HepG2 (cell line): ENCODE measurements around the gene JPH3. TPM values are rescaled to one million over a fixed set of nuclear protein-coding genes. Genes with fewer than 3 reads are reported as not detected.

Experiments
- ATAC-seq: fragments of 200-7000 bp; cut with Tn5 transposase; 3 replicates; pipeline ENCODE4 v1.9.1; 2020; ENCODE audit warnings: mild to moderate bottlenecking, moderate library complexity
- BruUV-seq: library from RNA; stranded (reverse); fragments of 400-500 nt; replicated peaks from 2 replicates; lab custom pipeline; 2021; lab: Mats Ljungman, UMichigan
- CTCF ChIA-PET: fragments of 300-600 bp; formaldehyde crosslinking; extraction: SDS; loops from one replicate; lab custom pipeline; 2021; ENCODE audit warnings: low total read pairs, inconsistent platforms, low intra/inter-chr PET ratio; lab: Yijun Ruan, JAX
- POLR2A ChIA-PET: fragments of 350-600 bp; sonication (Branson Sonifier 250); formaldehyde crosslinking; loops from one replicate; lab custom pipeline; 2020; ENCODE audit warnings: antibody characterized with exemption, inconsistent platforms; lab: Yijun Ruan, JAX
- DNase-seq: peaks from one replicate; pipeline ENCODE4 v3.0.0-alpha.2; 2015; ENCODE audit warnings: low spot score
- FAIRE-seq: peaks from 3 replicates; lab custom pipeline; 2011; peaks lifted over from hg19 to GRCh38; lab: Jason Lieb, UNC
- H2AFZ ChIP-seq: one replicate; pipeline ENCODE4 v1.6.1; 2011; ENCODE audit warnings: low read length, inconsistent platforms
- H3K27ac ChIP-seq: fragments of 300-600 bp; 3 replicates; pipeline ENCODE4 v1.8.0; 2011; ENCODE audit warnings: mixed run types, mild to moderate bottlenecking, mixed read lengths, low read length, inconsistent platforms; ENCODE audit not compliant: insufficient read depth; ENCODE audit errors: extremely low read length
- H3K27me3 ChIP-seq, 2 experiments: fragments of 200-600 bp in 1 of 2; 2 replicates in 1 of 2; 3 replicates in 1 of 2; pipeline versions ENCODE4 v1.6.0 to v1.8.0; 2011; ENCODE audit warnings: low read length in 2 of 2, mild to moderate bottlenecking in 2 of 2, moderate library complexity in 2 of 2, inconsistent platforms in 1 of 2; ENCODE audit not compliant: insufficient read depth in 2 of 2, control insufficient read depth in 1 of 2
- H3K36me3 ChIP-seq, 2 experiments: fragments of 200-600 bp in 1 of 2; replicated peaks in 1 of 2; 2 replicates in 1 of 2; 3 replicates in 1 of 2; pipeline versions ENCODE4 v1.5.1 to v1.8.0; 2011; ENCODE audit warnings: low read length in 2 of 2, inconsistent platforms in 1 of 2; ENCODE audit not compliant: insufficient read depth in 2 of 2, control insufficient read depth in 1 of 2
- H3K4me1 ChIP-seq: 2 replicates; pipeline ENCODE4 v1.5.1; 2012; ENCODE audit warnings: low read length, inconsistent platforms; ENCODE audit not compliant: insufficient read depth
- H3K4me2 ChIP-seq: 2 replicates; pipeline ENCODE4 v1.6.0; 2011; ENCODE audit warnings: low read depth, low read length, inconsistent platforms
- H3K4me3 ChIP-seq, 3 experiments: fragments of 200-600 bp in 1 of 3; sonication (generic), shearing (Covaris generic) in 1 of 3; replicated peaks in 1 of 3; 2 replicates each; pipeline ENCODE4 v1.5.1; 2011 to 2016; ENCODE audit warnings: low read length in 3 of 3, inconsistent platforms in 2 of 3, low read depth in 2 of 3, mild to moderate bottlenecking in 2 of 3, control low read depth in 1 of 3, mixed read lengths in 1 of 3; ENCODE audit not compliant: insufficient read depth in 1 of 3
- H3K79me2 ChIP-seq: one replicate; pipeline ENCODE4 v1.6.1; 2011; ENCODE audit warnings: low read length, inconsistent platforms; ENCODE audit not compliant: insufficient read depth
- H3K9ac ChIP-seq: 2 replicates; pipeline ENCODE4 v1.6.0; 2011; ENCODE audit warnings: mild to moderate bottlenecking, low read depth, low read length, inconsistent platforms; ENCODE audit not compliant: insufficient read depth
- H3K9me3 ChIP-seq: 2 replicates; pipeline ENCODE4 v1.5.1; 2012; ENCODE audit warnings: mild to moderate bottlenecking, low read length
- H4K20me1 ChIP-seq: 2 replicates; pipeline ENCODE4 v1.6.0; 2011; ENCODE audit warnings: inconsistent platforms, mild to moderate bottlenecking, low read length, moderate library complexity; ENCODE audit not compliant: insufficient read depth
- KDM3A ChIP-seq: IDR thresholded peaks from 2 replicates; pipeline ENCODE4 v1.6.1; 2018; ENCODE audit warnings: low read depth, missing compliant biosample characterization
- KMT2B ChIP-seq: IDR thresholded peaks from 2 replicates; pipeline ENCODE4 v1.6.1; 2016; ENCODE audit warnings: missing genetic modification reagents, missing compliant biosample characterization
- MBNL3 ChIP-seq: fragments of 250-450 bp; sonication (Bioruptor Pico); conservative IDR thresholded peaks from 2 replicates; pipeline ENCODE4 v1.8.0; 2022; ENCODE audit warnings: mild to moderate bottlenecking, inconsistent platforms
- NAIF1 ChIP-seq: sonication (generic); formaldehyde crosslinking; IDR thresholded peaks from 2 replicates; pipeline ENCODE4 v1.5.0; 2020; ENCODE audit warnings: mild to moderate bottlenecking, missing genetic modification reagents, borderline replicate concordance
- PITX1 ChIP-seq: sonication (generic); formaldehyde crosslinking; IDR thresholded peaks from 2 replicates; pipeline ENCODE4 v1.5.1; 2020; ENCODE audit warnings: mild to moderate bottlenecking, missing genetic modification reagents
- RBAK ChIP-seq: sonication (generic); formaldehyde crosslinking; IDR thresholded peaks from 2 replicates; pipeline ENCODE4 v1.5.1; 2020; ENCODE audit warnings: mild to moderate bottlenecking, missing genetic modification reagents
- SP140L ChIP-seq: sonication (generic); formaldehyde crosslinking; IDR thresholded peaks from 2 replicates; pipeline ENCODE4 v1.4.0; 2020; ENCODE audit warnings: missing genetic modification reagents, borderline replicate concordance
- TAF15 ChIP-seq: fragments of 200-400 bp; formaldehyde crosslinking; IDR thresholded peaks from one replicate; pipeline ENCODE4 v1.6.1; 2018; ENCODE audit warnings: mild to moderate bottlenecking, low read depth, low read length; ENCODE audit not compliant: poor library complexity, severe bottlenecking
- TCF12 ChIP-seq, 2 experiments: fragments of 450-650 bp in 1 of 2; sonication (generic) in 1 of 2; formaldehyde crosslinking in 1 of 2; IDR thresholded peaks; 2 replicates each; pipeline versions ENCODE4 v1.6.1 to v1.8.0; 2017 to 2022; ENCODE audit warnings: antibody characterized with exemption in 1 of 2, mild to moderate bottlenecking in 1 of 2, missing genetic modification reagents in 1 of 2, moderate library complexity in 1 of 2
- ZBTB1 ChIP-seq: sonication (generic); formaldehyde crosslinking; IDR thresholded peaks from 2 replicates; pipeline ENCODE4 v1.4.0; 2020; ENCODE audit warnings: missing genetic modification reagents, borderline replicate concordance
- WGBS: methylation state at CpG from one replicate; pipeline ENCODE4 v1.1.6; 2017; ENCODE audit warnings: low lambda C conversion rate; 5-methylcytosine and 5-hydroxymethylcytosine counted together
- in situ Hi-C: cut with HindIII; loops from 2 replicates; pipeline ENCODE4 v1.10.0; 2017; ENCODE audit warnings: low pct_unique_long_range_greater_than_20kb; ENCODE audit not compliant: extremely low pct_ligation_motif_present
- intact Hi-C: fragments of 100-400 bp; cut with micrococcal nuclease; formaldehyde crosslinking; loops from one replicate; pipeline ENCODE4 v1.10.0; 2022; ENCODE audit not compliant: unreplicated experiment
- polyA plus RNA-seq, 8 experiments: library from polyadenylated mRNA; depleted of rRNA in 3 of 8; stranded (reverse) in 7 of 8; unstranded in 1 of 8; fragments of >200 nt; fragmentation: Illumina TruSeq in 4 of 8; extraction: Trizol in 4 of 8; gene quantifications; 2 replicates each; pipeline versions ENCODE4 v1.2.1 to v1.2.3, GENCODE V29; 2011 to 2016; ENCODE audit warnings: low read depth in 4 of 8, missing spikeins in 1 of 8, mixed read lengths in 1 of 8; ENCODE audit not compliant: insufficient read depth in 1 of 8
- total RNA-seq, 5 experiments: library from RNA; depleted of rRNA; stranded (reverse); fragments of >200 nt; fragmentation: Illumina TruSeq; extraction: Trizol; gene quantifications; 2 replicates each; pipeline ENCODE4 v1.2.3, GENCODE V29; 2016; ENCODE audit warnings: low read depth in 1 of 5
- TF ChIP-seq, protein P1 (sequence below): sonication (generic); formaldehyde crosslinking; IDR thresholded peaks from 2 replicates; pipeline ENCODE4 v1.9.0; 2021; ENCODE audit warnings: missing genetic modification reagents, borderline replicate concordance
- TF ChIP-seq, protein P2 (sequence below): sonication (generic); formaldehyde crosslinking; IDR thresholded peaks from 2 replicates; pipeline ENCODE4 v1.4.0; 2020; ENCODE audit warnings: missing genetic modification reagents
- TF ChIP-seq, protein P3 (sequence below): sonication (generic); formaldehyde crosslinking; IDR thresholded peaks from 2 replicates; pipeline ENCODE4 v1.4.0; 2020; ENCODE audit warnings: missing genetic modification reagents, borderline replicate concordance
- TF ChIP-seq, protein P4 (sequence below): sonication (generic); formaldehyde crosslinking; IDR thresholded peaks from 2 replicates; pipeline ENCODE4 v1.4.0; 2020; ENCODE audit warnings: missing genetic modification reagents

Gene JPH3
- total and polyA plus RNA-seq, 2 of the 13 experiments (the other 11 are each of a cell fraction or from before 2014, with no cell fraction given) = not detected

DNA sequence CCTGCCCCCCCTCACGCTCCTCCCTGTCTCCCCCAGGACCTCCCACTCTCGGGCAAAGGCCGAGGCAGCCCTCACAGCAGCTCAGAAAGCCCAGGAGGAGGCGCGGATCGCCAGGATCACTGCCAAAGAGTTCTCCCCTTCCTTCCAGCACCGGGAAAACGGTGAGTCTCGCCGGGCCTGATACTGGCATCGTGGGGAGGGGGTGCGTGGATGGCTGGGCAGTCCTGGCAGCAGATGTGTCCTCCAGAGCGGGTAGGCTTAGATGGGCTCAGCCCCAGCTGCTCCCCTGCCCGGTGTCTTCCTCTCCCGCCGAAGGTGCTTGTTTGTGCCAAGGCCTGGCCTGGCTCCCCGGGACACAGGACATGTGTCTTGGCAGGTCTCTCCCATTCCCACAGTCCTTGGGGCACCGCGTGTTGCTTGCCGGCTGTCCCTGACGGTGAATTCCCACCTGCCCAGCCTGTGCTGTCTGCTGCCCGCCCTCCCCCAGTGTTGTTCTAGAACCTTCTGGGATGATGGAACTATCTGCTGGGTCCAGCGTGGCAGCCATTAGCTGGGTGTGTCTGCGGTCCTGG lies 81.9 kb downstream of the JPH3 start:
- 25% methylated on average over 18 of the region's 24 CpGs for WGBS
- ChIA-PET POLR2A (no interaction called here), CTCF (no interaction called here)
- DNase-seq = no peak
- no peak for ATAC-seq
- Histone ChIP-seq H3K4me1 (no peaks in the 10 kb centered on the region), H3K4me2 (no peak overlapping the region), H3K36me3 (no peaks in the 10 kb centered on the region), H3K27me3 (peaks cover 18 to 82% of the 10 kb centered on the region in 2 experiments), H4K20me1 (peaks cover 13% of the 10 kb centered on the region; the same call in 1 of the 2 replicates), H3K79me2 (no peaks in the 10 kb centered on the region), H3K9ac (no peak overlapping the region), H2AFZ (no peak overlapping the region), H3K9me3 (no peaks in the 10 kb centered on the region), H3K4me3 (no peak overlapping the region), H3K27ac (no peak overlapping the region)
- intact Hi-C loops = no loop called here
- no TSS peak for BruUV-seq
- no peak for FAIRE-seq
- in situ Hi-C loops = no loop called here
- TF ChIP-seq RBAK (CRISPR knock-in tag) = no peak
- TF ChIP-seq KDM3A (CRISPR knock-in tag) = no peak
- TF ChIP-seq TAF15 = no peak
- TF ChIP-seq TCF12 (IDR thresholded peaks at IDR 0.05) = no peak
- no peak for TF ChIP-seq TCF12 (CRISPR knock-in tag; IDR thresholded peaks at IDR 0.05)
- no peak for TF ChIP-seq KMT2B (CRISPR knock-in tag)
- TF ChIP-seq, protein P1, sequence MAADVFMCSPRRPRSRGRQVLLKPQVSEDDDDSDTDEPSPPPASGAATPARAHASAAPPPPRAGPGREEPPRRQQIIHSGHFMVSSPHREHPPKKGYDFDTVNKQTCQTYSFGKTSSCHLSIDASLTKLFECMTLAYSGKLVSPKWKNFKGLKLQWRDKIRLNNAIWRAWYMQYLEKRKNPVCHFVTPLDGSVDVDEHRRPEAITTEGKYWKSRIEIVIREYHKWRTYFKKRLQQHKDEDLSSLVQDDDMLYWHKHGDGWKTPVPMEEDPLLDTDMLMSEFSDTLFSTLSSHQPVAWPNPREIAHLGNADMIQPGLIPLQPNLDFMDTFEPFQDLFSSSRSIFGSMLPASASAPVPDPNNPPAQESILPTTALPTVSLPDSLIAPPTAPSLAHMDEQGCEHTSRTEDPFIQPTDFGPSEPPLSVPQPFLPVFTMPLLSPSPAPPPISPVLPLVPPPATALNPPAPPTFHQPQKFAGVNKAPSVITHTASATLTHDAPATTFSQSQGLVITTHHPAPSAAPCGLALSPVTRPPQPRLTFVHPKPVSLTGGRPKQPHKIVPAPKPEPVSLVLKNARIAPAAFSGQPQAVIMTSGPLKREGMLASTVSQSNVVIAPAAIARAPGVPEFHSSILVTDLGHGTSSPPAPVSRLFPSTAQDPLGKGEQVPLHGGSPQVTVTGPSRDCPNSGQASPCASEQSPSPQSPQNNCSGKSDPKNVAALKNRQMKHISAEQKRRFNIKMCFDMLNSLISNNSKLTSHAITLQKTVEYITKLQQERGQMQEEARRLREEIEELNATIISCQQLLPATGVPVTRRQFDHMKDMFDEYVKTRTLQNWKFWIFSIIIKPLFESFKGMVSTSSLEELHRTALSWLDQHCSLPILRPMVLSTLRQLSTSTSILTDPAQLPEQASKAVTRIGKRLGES (CRISPR knock-in tag) = no peak
- TF ChIP-seq MBNL3 (CRISPR knock-in tag) = no peak
- no peak for TF ChIP-seq ZBTB1
- no peak for TF ChIP-seq PITX1 (CRISPR knock-in tag)
- TF ChIP-seq, protein P2, sequence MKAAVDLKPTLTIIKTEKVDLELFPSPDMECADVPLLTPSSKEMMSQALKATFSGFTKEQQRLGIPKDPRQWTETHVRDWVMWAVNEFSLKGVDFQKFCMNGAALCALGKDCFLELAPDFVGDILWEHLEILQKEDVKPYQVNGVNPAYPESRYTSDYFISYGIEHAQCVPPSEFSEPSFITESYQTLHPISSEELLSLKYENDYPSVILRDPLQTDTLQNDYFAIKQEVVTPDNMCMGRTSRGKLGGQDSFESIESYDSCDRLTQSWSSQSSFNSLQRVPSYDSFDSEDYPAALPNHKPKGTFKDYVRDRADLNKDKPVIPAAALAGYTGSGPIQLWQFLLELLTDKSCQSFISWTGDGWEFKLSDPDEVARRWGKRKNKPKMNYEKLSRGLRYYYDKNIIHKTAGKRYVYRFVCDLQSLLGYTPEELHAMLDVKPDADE = no peak
- TF ChIP-seq, protein P3, sequence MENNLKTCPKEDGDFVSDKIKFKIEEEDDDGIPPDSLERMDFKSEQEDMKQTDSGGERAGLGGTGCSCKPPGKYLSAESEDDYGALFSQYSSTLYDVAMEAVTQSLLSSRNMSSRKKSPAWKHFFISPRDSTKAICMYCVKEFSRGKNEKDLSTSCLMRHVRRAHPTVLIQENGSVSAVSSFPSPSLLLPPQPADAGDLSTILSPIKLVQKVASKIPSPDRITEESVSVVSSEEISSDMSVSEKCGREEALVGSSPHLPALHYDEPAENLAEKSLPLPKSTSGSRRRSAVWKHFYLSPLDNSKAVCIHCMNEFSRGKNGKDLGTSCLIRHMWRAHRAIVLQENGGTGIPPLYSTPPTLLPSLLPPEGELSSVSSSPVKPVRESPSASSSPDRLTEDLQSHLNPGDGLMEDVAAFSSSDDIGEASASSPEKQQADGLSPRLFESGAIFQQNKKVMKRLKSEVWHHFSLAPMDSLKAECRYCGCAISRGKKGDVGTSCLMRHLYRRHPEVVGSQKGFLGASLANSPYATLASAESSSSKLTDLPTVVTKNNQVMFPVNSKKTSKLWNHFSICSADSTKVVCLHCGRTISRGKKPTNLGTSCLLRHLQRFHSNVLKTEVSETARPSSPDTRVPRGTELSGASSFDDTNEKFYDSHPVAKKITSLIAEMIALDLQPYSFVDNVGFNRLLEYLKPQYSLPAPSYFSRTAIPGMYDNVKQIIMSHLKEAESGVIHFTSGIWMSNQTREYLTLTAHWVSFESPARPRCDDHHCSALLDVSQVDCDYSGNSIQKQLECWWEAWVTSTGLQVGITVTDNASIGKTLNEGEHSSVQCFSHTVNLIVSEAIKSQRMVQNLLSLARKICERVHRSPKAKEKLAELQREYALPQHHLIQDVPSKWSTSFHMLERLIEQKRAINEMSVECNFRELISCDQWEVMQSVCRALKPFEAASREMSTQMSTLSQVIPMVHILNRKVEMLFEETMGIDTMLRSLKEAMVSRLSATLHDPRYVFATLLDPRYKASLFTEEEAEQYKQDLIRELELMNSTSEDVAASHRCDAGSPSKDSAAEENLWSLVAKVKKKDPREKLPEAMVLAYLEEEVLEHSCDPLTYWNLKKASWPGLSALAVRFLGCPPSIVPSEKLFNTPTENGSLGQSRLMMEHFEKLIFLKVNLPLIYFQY (CRISPR knock-in tag) = no peak
- TF ChIP-seq SP140L (CRISPR knock-in tag) = no peak
- TF ChIP-seq, protein P4, sequence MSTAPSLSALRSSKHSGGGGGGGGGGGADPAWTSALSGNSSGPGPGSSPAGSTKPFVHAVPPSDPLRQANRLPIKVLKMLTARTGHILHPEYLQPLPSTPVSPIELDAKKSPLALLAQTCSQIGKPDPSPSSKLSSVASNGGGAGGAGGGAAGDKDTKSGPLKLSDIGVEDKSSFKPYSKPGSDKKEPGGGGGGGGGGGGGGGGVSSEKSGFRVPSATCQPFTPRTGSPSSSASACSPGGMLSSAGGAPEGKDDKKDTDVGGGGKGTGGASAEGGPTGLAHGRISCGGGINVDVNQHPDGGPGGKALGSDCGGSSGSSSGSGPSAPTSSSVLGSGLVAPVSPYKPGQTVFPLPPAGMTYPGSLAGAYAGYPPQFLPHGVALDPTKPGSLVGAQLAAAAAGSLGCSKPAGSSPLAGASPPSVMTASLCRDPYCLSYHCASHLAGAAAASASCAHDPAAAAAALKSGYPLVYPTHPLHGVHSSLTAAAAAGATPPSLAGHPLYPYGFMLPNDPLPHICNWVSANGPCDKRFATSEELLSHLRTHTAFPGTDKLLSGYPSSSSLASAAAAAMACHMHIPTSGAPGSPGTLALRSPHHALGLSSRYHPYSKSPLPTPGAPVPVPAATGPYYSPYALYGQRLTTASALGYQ (CRISPR knock-in tag) = no peak
- TF ChIP-seq NAIF1 (CRISPR knock-in tag) = no peak
